HG03039 (cell line): ENCODE measurements around the gene HTT.
"Not testable (repeated sequence)": the region's sequence is repeated elsewhere in the genome, so short reads cannot be mapped to it uniquely, and the experiment has no call there.

Experiments used
- ATAC-seq: cut with Tn5 transposase; IDR thresholded peaks from one replicate; pipeline ENCODE4 v1.9.1; 2021; ENCODE audit warnings: mild to moderate bottlenecking, moderate library complexity; ENCODE audit not compliant: unreplicated experiment

Gene HTT

GRCh38 chr4:3116955-3117354, 42.5 kb downstream of the HTT start:
- no peak for ATAC-seq

DNA sequence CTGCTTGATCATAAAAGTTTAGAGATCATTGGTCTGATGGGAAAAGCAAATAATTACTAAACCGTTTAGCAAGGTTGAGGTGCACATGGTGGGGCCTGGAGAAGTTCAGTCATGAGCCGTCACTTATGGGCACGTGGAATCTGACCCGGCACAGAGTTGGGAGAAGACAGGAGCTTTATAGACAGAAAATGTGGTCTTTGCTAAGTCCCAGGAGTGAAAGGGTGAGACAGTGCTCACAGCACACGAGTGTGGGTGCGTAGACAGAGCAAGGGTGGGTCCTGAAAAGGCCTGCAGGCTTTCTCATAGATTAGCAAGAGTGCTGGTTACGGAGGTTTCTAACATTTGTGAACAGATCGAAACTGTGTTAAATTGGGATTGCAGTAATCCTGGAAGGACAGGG, 43.8 kb downstream of the HTT start:
- no peak for ATAC-seq

GRCh38 chr4:3119464-3119863, 45.0 kb downstream of the HTT start:
- no peak for ATAC-seq

- ATAC-seq: no peak
Measured at GRCh38 chr4:3121110-3121509, 46.6 kb downstream of the HTT start.

DNA sequence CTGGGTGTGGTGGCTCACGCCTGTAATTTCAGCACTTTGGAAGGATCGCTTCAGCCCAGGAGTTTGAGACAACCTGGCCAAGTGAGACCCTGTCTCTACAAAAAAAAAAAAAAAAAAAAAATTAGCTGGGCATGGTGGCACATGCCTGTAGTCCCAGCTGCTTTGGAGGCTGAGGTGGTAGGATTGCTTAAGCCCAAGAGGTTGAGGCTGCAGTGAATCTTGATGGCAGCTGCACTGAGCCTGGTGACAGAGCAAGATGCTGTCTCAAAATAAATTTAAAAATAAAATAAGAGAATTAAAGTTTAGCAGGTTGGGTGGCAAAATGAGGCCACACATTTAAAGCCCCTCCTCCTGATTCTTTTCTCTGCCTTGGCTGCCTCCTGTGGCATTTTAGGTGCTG, 47.1 kb downstream of the HTT start:
- ATAC-seq: no peak

- ATAC-seq: no peak
Measured at GRCh38 chr4:3122081-3122563, 47.6 kb downstream of the HTT start.

DNA sequence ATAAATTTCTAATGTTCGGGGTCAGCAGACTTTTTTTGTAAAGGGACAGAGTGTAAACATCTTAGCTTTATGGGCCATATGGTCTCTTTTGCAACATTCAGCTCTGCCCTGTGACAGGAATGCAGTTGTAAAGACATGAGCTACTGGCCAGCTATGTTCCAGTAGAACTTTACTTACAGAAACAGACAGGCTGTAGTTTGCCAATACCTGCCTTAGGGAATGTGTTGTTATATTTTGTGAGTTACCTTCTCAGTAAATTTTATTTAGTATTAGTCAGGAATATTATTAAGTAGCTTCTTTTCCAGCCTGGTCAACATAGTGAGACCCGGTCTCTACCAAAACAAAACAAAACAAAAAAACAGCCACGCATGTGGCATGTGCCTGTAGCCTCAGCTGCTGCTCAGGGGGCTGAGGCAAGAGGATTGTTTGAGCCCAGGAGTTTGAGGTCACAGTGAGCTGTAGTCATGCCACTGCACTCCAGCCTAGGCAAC, 48.7 kb downstream of the HTT start:
- no peak for ATAC-seq

- no peak for ATAC-seq
Measured at GRCh38 chr4:3124070-3124767, 49.7 kb downstream of the HTT start.

DNA sequence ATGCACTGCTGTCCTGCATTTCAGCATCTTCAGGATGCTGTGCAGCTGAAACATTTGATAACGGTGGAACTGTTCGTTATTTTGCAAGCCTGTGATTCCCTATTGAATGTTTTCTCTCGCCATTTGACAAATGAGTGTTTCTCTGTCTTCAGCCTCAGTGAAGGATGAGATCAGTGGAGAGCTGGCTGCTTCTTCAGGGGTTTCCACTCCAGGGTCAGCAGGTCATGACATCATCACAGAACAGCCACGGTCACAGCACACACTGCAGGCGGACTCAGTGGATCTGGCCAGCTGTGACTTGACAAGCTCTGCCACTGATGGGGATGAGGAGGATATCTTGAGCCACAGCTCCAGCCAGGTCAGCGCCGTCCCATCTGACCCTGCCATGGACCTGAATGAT, 52.6 kb downstream of the HTT start:
- ATAC-seq: no peak

DNA sequence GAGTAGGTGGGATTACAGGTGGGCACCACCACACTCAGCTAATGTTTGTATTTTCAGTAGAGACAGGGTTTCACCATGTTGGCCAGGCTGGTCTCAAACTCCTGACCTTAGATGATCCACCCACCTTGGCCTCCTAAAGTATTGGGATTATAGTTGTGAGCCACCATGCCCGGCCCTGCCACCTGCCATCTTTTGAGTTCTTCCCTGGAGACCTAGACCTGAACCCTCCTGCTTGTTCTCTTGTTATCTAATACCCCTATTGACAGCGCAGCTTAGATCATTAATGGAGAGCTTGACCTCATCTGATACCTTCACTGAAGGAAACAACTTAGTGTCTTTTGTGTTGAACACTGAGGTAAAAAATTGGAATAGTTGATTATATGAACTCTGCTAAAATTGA, 53.6 kb downstream of the HTT start:
- no peak for ATAC-seq

DNA sequence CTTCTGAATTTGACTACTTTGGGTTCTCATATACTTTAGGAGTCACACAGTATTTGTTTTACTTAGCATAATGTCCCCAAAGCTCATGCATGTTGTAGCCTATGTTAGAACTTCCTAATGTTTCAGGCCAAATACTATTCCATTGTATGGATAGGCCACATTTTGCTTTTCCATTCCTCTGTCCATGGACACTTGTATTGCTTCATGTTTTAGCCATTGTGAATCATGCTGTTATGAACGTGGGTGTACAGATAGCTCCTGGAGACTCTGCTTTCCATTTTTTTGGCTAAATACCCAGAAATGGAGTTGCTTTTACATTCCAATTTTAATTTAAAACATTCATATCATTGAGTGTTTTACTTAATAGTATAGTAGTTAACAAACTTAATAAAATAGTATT, 54.5 kb downstream of the HTT start:
- no peak for ATAC-seq

GRCh38 chr4:3130201-3130600, 55.7 kb downstream of the HTT start:
- no peak for ATAC-seq

DNA sequence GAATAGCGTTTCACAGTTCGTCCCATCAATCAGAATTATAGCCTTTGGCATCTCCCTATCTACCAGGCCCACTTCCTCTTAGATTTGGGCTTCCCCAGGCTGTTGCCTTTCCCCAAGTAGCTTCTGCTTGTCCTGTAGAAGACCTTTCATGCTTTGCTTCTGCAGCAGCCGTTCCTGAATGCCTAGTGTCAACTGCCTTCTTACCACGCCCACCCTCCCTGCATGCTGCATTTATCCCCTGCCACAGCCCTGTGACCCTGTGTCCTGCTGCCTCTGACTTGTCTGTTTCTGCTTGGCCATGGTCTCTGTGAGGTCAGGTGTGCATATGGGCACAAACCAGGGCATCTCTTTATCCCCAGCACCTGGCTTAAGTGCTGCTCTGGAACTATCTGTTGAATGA, 56.3 kb downstream of the HTT start:
- ATAC-seq: no peak

DNA sequence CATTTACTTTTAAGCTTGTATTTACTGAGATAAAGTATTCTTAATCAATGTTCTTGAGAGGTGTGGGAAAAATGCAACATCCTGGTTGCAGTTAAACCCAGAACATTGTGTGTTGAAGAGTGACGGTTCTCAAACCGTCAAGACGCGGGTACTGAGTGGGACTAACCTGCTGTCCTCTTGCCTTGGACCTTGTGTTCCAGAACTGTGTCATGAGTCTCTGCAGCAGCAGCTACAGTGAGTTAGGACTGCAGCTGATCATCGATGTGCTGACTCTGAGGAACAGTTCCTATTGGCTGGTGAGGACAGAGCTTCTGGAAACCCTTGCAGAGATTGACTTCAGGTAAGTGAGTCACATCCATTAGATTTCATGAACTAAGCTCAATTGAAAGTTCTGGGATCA, 59.7 kb downstream of the HTT start:
- no peak for ATAC-seq

DNA sequence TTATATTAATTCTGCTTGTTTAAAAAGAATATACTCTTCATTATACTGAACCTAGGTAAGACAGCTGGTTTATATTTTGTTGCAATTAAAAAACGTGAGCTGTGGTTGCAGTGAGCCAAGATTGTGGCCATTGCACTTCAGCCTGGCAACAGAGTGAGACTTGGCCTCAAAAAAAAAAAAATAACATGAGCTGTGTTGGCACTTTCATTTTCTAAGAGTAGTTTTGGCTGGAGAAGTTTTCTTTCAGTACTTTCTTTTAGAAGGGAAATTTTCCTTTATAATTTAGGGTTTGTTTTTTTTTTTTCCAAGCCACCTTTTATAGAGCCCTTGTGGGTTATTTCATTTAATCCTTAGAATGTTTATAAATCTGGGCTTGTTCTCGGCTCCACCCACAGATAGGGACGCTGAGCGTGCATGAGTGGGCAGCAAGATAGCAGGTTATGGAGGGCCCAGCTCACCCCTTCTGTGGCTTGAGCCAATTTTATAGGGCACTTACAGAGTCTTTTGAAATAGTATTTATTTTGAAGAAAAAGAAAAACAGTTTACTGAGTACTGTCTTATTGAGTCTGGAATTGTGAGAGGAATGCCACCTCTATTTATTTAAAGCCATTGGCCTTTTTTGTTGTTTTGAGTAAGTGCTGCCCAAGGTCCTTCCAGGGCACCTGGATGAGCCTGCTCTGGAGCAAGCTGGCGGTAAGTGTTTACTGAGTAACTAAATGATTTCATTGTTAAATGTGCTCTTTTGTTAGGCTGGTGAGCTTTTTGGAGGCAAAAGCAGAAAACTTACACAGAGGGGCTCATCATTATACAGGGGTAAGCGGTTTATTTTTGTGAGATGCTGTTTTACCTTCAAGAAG, 60.9 kb downstream of the HTT start:
- no peak for ATAC-seq

DNA sequence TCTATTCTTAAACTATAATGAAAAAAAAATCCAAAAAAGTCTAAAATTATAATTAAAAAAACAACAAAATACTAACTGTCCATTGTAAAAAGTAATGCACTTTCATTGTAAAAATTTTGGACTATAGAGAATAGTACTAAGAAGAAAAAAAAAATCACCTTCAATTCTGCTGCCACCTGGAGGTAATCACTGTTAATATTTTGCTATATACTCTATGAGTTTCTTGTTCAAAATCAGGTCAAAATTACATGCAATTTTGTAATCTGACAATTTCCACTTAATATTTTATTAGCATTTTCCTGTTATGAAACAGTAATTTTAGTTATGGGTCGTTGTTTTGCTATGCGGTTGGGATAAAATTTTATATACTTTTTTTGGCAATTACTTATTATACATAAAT, 62.0 kb downstream of the HTT start:
- ATAC-seq: no peak

DNA sequence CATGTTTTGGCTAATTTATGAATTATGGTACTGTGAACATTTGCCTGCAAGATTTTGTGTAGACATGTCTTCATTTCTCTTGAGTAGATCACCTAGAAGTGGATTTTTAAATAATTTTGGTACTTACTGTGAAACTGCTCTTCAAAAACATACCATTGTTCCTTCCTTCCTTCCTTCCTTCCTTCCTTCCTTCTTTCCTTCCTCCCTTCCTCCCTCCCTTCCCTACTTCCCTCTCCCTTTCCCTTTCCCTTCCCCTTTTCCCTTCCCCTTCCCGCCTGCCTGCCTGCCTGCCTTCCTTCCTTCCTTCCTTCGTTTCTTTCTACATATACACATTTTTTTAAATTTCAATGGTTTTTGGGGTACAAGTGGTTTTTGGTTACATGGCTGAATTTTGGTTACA, 63.4 kb downstream of the HTT start:
- ATAC-seq: no peak

GRCh38 chr4:3145234-3145924, 70.9 kb downstream of the HTT start:
- ATAC-seq: no peak

GRCh38 chr4:3148926-3149325, 74.4 kb downstream of the HTT start:
- no peak for ATAC-seq

DNA sequence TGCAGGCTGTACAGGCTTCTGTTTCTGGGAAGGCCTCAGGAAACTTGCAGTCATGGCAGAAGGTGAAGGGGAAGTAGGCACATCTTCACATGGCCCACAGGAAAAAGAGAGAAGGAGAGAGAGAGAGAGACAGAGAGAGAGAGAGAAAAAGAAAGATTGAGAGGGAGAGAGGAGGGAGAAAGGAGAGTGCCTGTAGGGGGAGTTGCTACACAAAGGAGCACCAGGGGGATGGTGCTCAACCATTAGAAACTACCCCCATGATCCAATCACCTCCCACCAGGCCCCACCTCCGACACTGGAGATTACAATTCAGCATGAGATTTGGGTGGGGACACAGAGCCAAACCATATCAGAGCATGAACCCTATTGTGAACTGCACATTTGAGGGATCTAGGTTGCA, 76.8 kb downstream of the HTT start:
- not testable (repeated sequence) for ATAC-seq

- ATAC-seq: no peak
Measured at GRCh38 chr4:3157366-3157765, 82.9 kb downstream of the HTT start.

GRCh38 chr4:3158841-3159240, 84.4 kb downstream of the HTT start:
- ATAC-seq: no peak
